Prostate gland (tissue), 2 donors: Measurements from ENCODE around the gene FAM204A. TPM values are rescaled to one million over a fixed set of nuclear protein-coding genes. Genes with fewer than 3 reads are reported as not detected.
A peak's percentile ranks its signal among the peaks of the same experiment; 100 is the strongest.

ENCODE experiments used
- DNase-seq: peaks from one replicate; pipeline ENCODE4 v3.0.0-alpha.2; 2019; ENCODE audit warnings: low spot score
- H3K27ac ChIP-seq, 2 donors: fragments of 200-600 bp; sonication (generic); 2 replicates each; pipeline ENCODE4 v1.5.1; 2017 to 2019
- H3K27me3 ChIP-seq: fragments of 200-600 bp; sonication (generic); replicated peaks from 2 replicates; pipeline ENCODE4 v1.5.1; 2019; ENCODE audit not compliant: insufficient read depth
- H3K36me3 ChIP-seq, 2 donors: fragments of 200-600 bp; sonication (generic); 1 replicate in 1 of 2; 2 replicates in 1 of 2; pipeline versions ENCODE4 v1.5.1 to v1.8.1; 2017 to 2019
- H3K4me1 ChIP-seq: fragments of 200-600 bp; sonication (generic); replicated peaks from 2 replicates; pipeline ENCODE4 v1.5.1; 2019
- H3K4me3 ChIP-seq, 2 donors: fragments of 200-600 bp; sonication (generic); 2 replicates each; pipeline ENCODE4 v1.5.1; 2017 to 2019
- H3K9me3 ChIP-seq: fragments of 200-600 bp; sonication (generic); 2 replicates; pipeline ENCODE4 v1.5.1; 2017
- POLR2A ChIP-seq: fragments of 450-650 bp; IDR thresholded peaks from one replicate; pipeline ENCODE4 v1.6.1; 2016; ENCODE audit warnings: antibody characterized with exemption, mild to moderate bottlenecking
- POLR2AphosphoS5 ChIP-seq: sonication (generic); formaldehyde crosslinking; IDR thresholded peaks from one replicate; pipeline ENCODE4 v1.6.1; 2017; ENCODE audit warnings: antibody characterized with exemption
- WGBS: methylation state at CpG from one replicate; pipeline ENCODE4 v1.1.5; 2018; 5-methylcytosine and 5-hydroxymethylcytosine counted together
- intact Hi-C: fragments of 100-400 bp; cut with DNase I; formaldehyde crosslinking; loops from one replicate; pipeline ENCODE4 v1.14.2; 2022
- total RNA-seq, 2 donors: library from RNA; depleted of rRNA; stranded (reverse); fragments of >200 nt; gene quantifications; one replicate each; pipeline ENCODE4 v1.1.0, GENCODE V29; 2016
- TF ChIP-seq, protein P1 (sequence below), 4 experiments: fragments of 200-600 bp in 2 of 4; fragments of 450-650 bp in 2 of 4; sonication (generic) in 2 of 4; IDR thresholded peaks; 1 replicate in 3 of 4; 2 replicates in 1 of 4; pipeline ENCODE4 v1.5.1; 2016 to 2019; ENCODE audit warnings: antibody characterized with exemption in 4 of 4, mild to moderate bottlenecking in 2 of 4, moderate library complexity in 2 of 4

The FAM204A gene
- total RNA-seq, 2 donors from 2014 or later: 35.8 to 57.2 TPM

DNA sequence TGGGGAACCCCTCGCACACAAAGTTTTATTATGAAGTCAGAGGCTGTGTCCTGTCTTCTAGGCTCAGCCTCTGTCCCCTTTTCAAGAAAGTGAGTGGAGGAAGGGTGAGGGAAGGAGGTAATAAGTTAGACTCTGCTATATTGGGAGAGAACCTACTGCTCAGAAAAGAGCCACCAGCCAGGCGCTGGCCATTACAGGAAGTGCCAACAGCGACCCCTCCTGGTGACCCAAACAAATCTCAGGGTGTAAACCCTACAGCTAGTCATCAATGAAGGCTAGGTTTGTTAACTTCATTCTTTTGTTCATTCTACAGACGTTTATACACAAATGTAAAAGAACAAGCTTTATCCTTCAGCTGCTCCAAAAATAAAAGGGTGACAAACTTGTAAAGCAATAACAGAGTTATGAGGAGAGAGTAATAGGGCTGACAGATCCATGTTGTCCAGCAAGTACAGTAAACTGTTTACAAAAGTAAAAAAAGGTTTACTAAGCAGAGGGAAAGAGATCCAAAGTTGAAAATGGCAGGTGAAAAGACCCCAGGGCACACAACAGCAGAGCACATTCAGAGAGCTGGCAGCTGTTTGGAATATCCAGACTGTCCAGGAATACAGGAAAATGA, 82.7 kb downstream of the FAM204A start:
- WGBS: 24% methylated on average over 4 of the region's 4 CpGs
- Histone ChIP-seq H3K9me3 (no peaks in the 10 kb centered on the region), H3K4me3 (no peak overlapping the region), H3K27me3 (no peaks in the 10 kb centered on the region), H3K4me1 (no peaks in the 10 kb centered on the region), H3K36me3 (no peaks in the 10 kb centered on the region), H3K27ac (no peak overlapping the region)
- TF ChIP-seq POLR2A (no peak), POLR2AphosphoS5 (no peak)
- TF ChIP-seq, protein P1, sequence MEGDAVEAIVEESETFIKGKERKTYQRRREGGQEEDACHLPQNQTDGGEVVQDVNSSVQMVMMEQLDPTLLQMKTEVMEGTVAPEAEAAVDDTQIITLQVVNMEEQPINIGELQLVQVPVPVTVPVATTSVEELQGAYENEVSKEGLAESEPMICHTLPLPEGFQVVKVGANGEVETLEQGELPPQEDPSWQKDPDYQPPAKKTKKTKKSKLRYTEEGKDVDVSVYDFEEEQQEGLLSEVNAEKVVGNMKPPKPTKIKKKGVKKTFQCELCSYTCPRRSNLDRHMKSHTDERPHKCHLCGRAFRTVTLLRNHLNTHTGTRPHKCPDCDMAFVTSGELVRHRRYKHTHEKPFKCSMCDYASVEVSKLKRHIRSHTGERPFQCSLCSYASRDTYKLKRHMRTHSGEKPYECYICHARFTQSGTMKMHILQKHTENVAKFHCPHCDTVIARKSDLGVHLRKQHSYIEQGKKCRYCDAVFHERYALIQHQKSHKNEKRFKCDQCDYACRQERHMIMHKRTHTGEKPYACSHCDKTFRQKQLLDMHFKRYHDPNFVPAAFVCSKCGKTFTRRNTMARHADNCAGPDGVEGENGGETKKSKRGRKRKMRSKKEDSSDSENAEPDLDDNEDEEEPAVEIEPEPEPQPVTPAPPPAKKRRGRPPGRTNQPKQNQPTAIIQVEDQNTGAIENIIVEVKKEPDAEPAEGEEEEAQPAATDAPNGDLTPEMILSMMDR (IDR thresholded peaks at IDR 0.05): peak in 3 of 4 experiments; percentile 32 to 57 (median 50)
- intact Hi-C loops: no loop called here
- DNase-seq: peak; percentile 10

DNA sequence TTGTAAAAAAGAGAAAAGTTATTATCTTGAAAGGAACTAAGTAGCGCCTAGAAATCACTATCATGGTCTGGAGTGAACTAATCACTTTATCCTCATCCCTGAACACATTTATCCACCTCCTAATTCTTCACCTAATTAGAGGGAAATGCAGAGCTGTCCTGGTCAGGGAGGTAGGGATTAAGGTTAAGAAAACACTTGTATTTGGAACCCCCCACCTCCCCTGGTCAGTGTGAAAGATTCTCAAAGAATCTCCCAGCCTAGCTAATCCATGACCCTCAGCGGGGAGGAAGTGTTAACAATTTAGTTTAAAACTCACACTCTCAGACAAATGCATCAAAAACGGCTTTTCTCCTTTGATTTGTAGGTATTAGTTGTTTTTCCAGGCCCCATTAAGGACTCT, 83.8 kb downstream of the FAM204A start:
- no peak for TF ChIP-seq POLR2AphosphoS5
- TF ChIP-seq, protein P1 (IDR thresholded peaks at IDR 0.05): no peak
- TF ChIP-seq POLR2A: no peak
- DNase-seq: no peak
- Histone ChIP-seq H3K27me3 (no peaks in the 10 kb centered on the region), H3K4me3 (no peak overlapping the region), H3K9me3 (no peaks in the 10 kb centered on the region), H3K27ac (no peak overlapping the region), H3K4me1 (no peaks in the 10 kb centered on the region), H3K36me3 (no peaks in the 10 kb centered on the region)
- WGBS: 81% methylated on average over 3 of the region's 3 CpGs
- intact Hi-C loops: no loop called here

- H3K27ac ChIP-seq: peak overlapping the region in 1 of 2 donors; percentile 6
- intact Hi-C loops: no loop called here
Measured at GRCh38 chr10:118256825-118257570, 85.1 kb downstream of the FAM204A start.

GRCh38 chr10:118256209-118256608, 85.9 kb downstream of the FAM204A start:
- intact Hi-C loops: no loop called here
- H3K27ac ChIP-seq: no peak overlapping the region
- no peak for DNase-seq
- H3K27me3 ChIP-seq: no peaks in the 10 kb centered on the region
- H3K36me3 ChIP-seq: no peaks in the 10 kb centered on the region
- 53% methylated on average over 5 of the region's 5 CpGs for WGBS
- TF ChIP-seq POLR2AphosphoS5 (no peak), POLR2A (no peak)
- TF ChIP-seq, protein P1 (IDR thresholded peaks at IDR 0.05): no peak
- no peak overlapping the region for H3K4me3 ChIP-seq
- no peaks in the 10 kb centered on the region for H3K9me3 ChIP-seq
- H3K4me1 ChIP-seq: no peaks in the 10 kb centered on the region

More at GRCh38 chr10:118256825-118257570, 85.1 kb downstream of the FAM204A start:
- peak; percentile 20 for DNase-seq
- Histone ChIP-seq H3K4me3 (no peak overlapping the region), H3K36me3 (no peaks in the 10 kb centered on the region), H3K4me1 (no peaks in the 10 kb centered on the region), H3K27me3 (no peaks in the 10 kb centered on the region), H3K9me3 (no peaks in the 10 kb centered on the region)
- TF ChIP-seq, protein P1 (IDR thresholded peaks at IDR 0.05): no peak
- peak; percentile 71 for TF ChIP-seq POLR2AphosphoS5
- 17% methylated on average over 7 of the region's 7 CpGs for WGBS
